Measurements from ENCODE around the gene ADGRL4.
"Not testable (repeated sequence)": the region's sequence is repeated elsewhere in the genome, so short reads cannot be mapped to it uniquely, and the experiment has no call there.

ADGRL4 gene

GRCh38 chr1:79006564-79006963 is at the start of gene ADGRL4:
Gene ADGRL4, minus strand, starts transcription at chr1:79006730. Its CDS starts 76 bp downstream, at chr1:79006654.
- no peak for DNase-seq (ENCODE audit: low spot score)

- no peak for DNase-seq (ENCODE audit: low spot score)
Observed at GRCh38 chr1:79055856-79056255, 49.3 kb upstream of the ADGRL4 start.

GRCh38 chr1:79052829-79053449 is 46.4 kb upstream of the ADGRL4 start:
- no peak for DNase-seq (ENCODE audit: low spot score)

- DNase-seq (ENCODE audit: low spot score), result no peak
Observed at GRCh38 chr1:79044974-79045650, 38.6 kb upstream of the ADGRL4 start.

- no peak for DNase-seq (ENCODE audit: low spot score)
Observed at GRCh38 chr1:79043506-79043905, 37.0 kb upstream of the ADGRL4 start.

- DNase-seq (ENCODE audit: low spot score), result no peak
Observed at GRCh38 chr1:79042539-79042938, 36.0 kb upstream of the ADGRL4 start.

- DNase-seq (ENCODE audit: low spot score), result no peak
Observed at GRCh38 chr1:79042117-79042516, 35.6 kb upstream of the ADGRL4 start.

- DNase-seq (ENCODE audit: low spot score), result no peak
Observed at GRCh38 chr1:79041666-79042065, 35.1 kb upstream of the ADGRL4 start.

GRCh38 chr1:79040424-79041082 is 34.0 kb upstream of the ADGRL4 start:
- no peak for DNase-seq (ENCODE audit: low spot score)

GRCh38 chr1:79037085-79037484 is 30.6 kb upstream of the ADGRL4 start:
- DNase-seq (ENCODE audit: low spot score), result no peak

- DNase-seq (ENCODE audit: low spot score), result no peak
Observed at GRCh38 chr1:79012500-79012899, 6.0 kb upstream of the ADGRL4 start.

GRCh38 chr1:79010589-79010988 is 4.1 kb upstream of the ADGRL4 start:
- no peak for DNase-seq (ENCODE audit: low spot score)

GRCh38 chr1:79005945-79006344 is 585 bp downstream of the ADGRL4 start:
- no peak for DNase-seq (ENCODE audit: low spot score)

- DNase-seq (ENCODE audit: low spot score), result no peak
Observed at GRCh38 chr1:79004916-79005315, 1.6 kb downstream of the ADGRL4 start.

- no peak for DNase-seq (ENCODE audit: low spot score)
Observed at GRCh38 chr1:78996791-78997190, 9.7 kb downstream of the ADGRL4 start.

GRCh38 chr1:78987042-78987441 is 19.5 kb downstream of the ADGRL4 start:
- DNase-seq (ENCODE audit: low spot score), result no peak

- DNase-seq (ENCODE audit: low spot score), result no peak
Observed at GRCh38 chr1:78980511-78980910, 26.0 kb downstream of the ADGRL4 start.

GRCh38 chr1:78972723-78973122 is 33.8 kb downstream of the ADGRL4 start:
- no peak for DNase-seq (ENCODE audit: low spot score)

GRCh38 chr1:78967091-78967490 is 39.4 kb downstream of the ADGRL4 start:
- not testable (repeated sequence) for DNase-seq (ENCODE audit: low spot score)

- DNase-seq (ENCODE audit: low spot score), result no peak
Observed at GRCh38 chr1:78958711-78959110, 47.8 kb downstream of the ADGRL4 start.

- DNase-seq (ENCODE audit: low spot score), result no peak
Observed at GRCh38 chr1:78950826-78951225, 55.7 kb downstream of the ADGRL4 start.

- no peak for DNase-seq (ENCODE audit: low spot score)
Observed at GRCh38 chr1:78949227-78949626, 57.3 kb downstream of the ADGRL4 start.

GRCh38 chr1:78919150-78919549 is 87.4 kb downstream of the ADGRL4 start:
- no peak for DNase-seq (ENCODE audit: low spot score)
